Trophoblast cell (in vitro differentiated cells and primary cell): ENCODE measurements around the gene PRICKLE3.
"Not testable (repeated sequence)": the region's sequence is repeated elsewhere in the genome, so short reads cannot be mapped to it uniquely, and the experiment has no call there.

Source experiments
- DNase-seq, 2 donors: peaks; one replicate each; pipeline ENCODE4 v3.0.0-alpha.2; 2016
- H2AFZ ChIP-seq: 2 replicates; pipeline ENCODE4 v1.6.1; 2013; ENCODE audit warnings: low read length, moderate library complexity, mild to moderate bottlenecking; ENCODE audit not compliant: insufficient read depth, poor library complexity
- H2AK5ac ChIP-seq: 2 replicates; pipeline ENCODE4 v1.6.1; 2013; ENCODE audit warnings: mild to moderate bottlenecking, low read length
- H2BK120ac ChIP-seq: 2 replicates; pipeline ENCODE4 v1.6.1; 2013; ENCODE audit warnings: low read length, mild to moderate bottlenecking, moderate library complexity; ENCODE audit not compliant: insufficient read depth, poor library complexity
- H2BK12ac ChIP-seq: 2 replicates; pipeline ENCODE4 v1.6.1; 2013; ENCODE audit warnings: mild to moderate bottlenecking, low read length, moderate library complexity
- H2BK5ac ChIP-seq: 2 replicates; pipeline ENCODE4 v1.6.1; 2013; ENCODE audit warnings: low read length, low read depth, moderate library complexity, mild to moderate bottlenecking; ENCODE audit not compliant: poor library complexity
- H3K14ac ChIP-seq: 2 replicates; pipeline ENCODE4 v1.6.1; 2013; ENCODE audit warnings: mild to moderate bottlenecking, low read length
- H3K18ac ChIP-seq: 2 replicates; pipeline ENCODE4 v1.6.1; 2013; ENCODE audit warnings: mild to moderate bottlenecking, low read length
- H3K23ac ChIP-seq: 2 replicates; pipeline ENCODE4 v1.6.1; 2013; ENCODE audit warnings: low read length
- H3K27ac ChIP-seq: 2 replicates; pipeline ENCODE4 v1.5.1; 2013; ENCODE audit warnings: low read depth, mild to moderate bottlenecking, inconsistent platforms, low read length, moderate library complexity
- H3K27me3 ChIP-seq: 2 replicates; pipeline ENCODE4 v1.6.1; 2013; ENCODE audit warnings: inconsistent platforms, mild to moderate bottlenecking, low read length, moderate library complexity; ENCODE audit not compliant: insufficient read depth
- H3K36me3 ChIP-seq, 2 experiments: 1 replicate in 1 of 2; 2 replicates in 1 of 2; pipeline ENCODE4 v1.6.1; 2013; ENCODE audit warnings: low read length in 2 of 2, mild to moderate bottlenecking in 2 of 2, moderate library complexity in 1 of 2; ENCODE audit not compliant: insufficient read depth in 2 of 2, control insufficient read depth in 1 of 2
- H3K4ac ChIP-seq: 2 replicates; pipeline ENCODE4 v1.6.1; 2013; ENCODE audit warnings: low read depth, mild to moderate bottlenecking, low read length, moderate library complexity
- H3K4me1 ChIP-seq, 2 experiments: 1 replicate in 1 of 2; 2 replicates in 1 of 2; pipeline ENCODE4 v1.6.1; 2013; ENCODE audit warnings: low read length in 2 of 2, mild to moderate bottlenecking in 2 of 2, moderate library complexity in 1 of 2; ENCODE audit not compliant: insufficient read depth in 2 of 2, control insufficient read depth in 1 of 2
- H3K4me2 ChIP-seq: 2 replicates; pipeline ENCODE4 v1.6.1; 2013; ENCODE audit warnings: inconsistent platforms, mild to moderate bottlenecking, low read length, moderate library complexity
- H3K4me3 ChIP-seq: 2 replicates; pipeline ENCODE4 v1.5.1; 2013; ENCODE audit warnings: mild to moderate bottlenecking, low read depth, low read length, inconsistent platforms
- H3K79me1 ChIP-seq: one replicate; pipeline ENCODE4 v1.6.1; 2013; ENCODE audit warnings: low read length
- H3K79me2 ChIP-seq: 2 replicates; pipeline ENCODE4 v1.6.1; 2013; ENCODE audit warnings: low read length, mild to moderate bottlenecking; ENCODE audit not compliant: control insufficient read depth, insufficient read depth, poor library complexity
- H3K9ac ChIP-seq: 2 replicates; pipeline ENCODE4 v1.6.1; 2013; ENCODE audit warnings: mild to moderate bottlenecking, low read length
- H3K9me3 ChIP-seq: 2 replicates; pipeline ENCODE4 v1.6.1; 2013; ENCODE audit warnings: low read depth, mild to moderate bottlenecking, control low read depth, inconsistent platforms, low read length; ENCODE audit not compliant: insufficient read depth
- H4K12ac ChIP-seq: 2 replicates; pipeline ENCODE4 v1.6.1; 2013; ENCODE audit warnings: low read depth, mild to moderate bottlenecking, low read length, moderate library complexity
- H4K8ac ChIP-seq: 2 replicates; pipeline ENCODE4 v1.6.1; 2013; ENCODE audit warnings: low read depth, mild to moderate bottlenecking, low read length, moderate library complexity
- H4K91ac ChIP-seq: one replicate; pipeline ENCODE4 v1.6.1; 2013; ENCODE audit warnings: low read depth, mild to moderate bottlenecking, low read length, moderate library complexity
- WGBS: extraction: QIAGEN DNeasy Blood & Tissue Kit; methylation state at CpG from one replicate; pipeline ENCODE4 v1.1.7; 2013; ENCODE audit warnings: missing lambda C conversion rate; ENCODE audit not compliant: insufficient read length, insufficient coverage; ENCODE audit errors: extremely low coverage; 5-methylcytosine and 5-hydroxymethylcytosine counted together

The PRICKLE3 gene

GRCh38 chrX:49176421-49177326 is 9.5 kb downstream of the PRICKLE3 start:
- Histone ChIP-seq H2AFZ (no peak overlapping the region), H2BK12ac (no peak overlapping the region), H3K79me1 (peaks cover 3% of the 10 kb centered on the region), H3K23ac (no peak overlapping the region), H3K4me1 (peaks cover 3 to 6% of the 10 kb centered on the region in 2 experiments), H3K27ac (no peak overlapping the region), H3K4me3 (no peak overlapping the region), H3K27me3 (peaks cover 4% of the 10 kb centered on the region), H2AK5ac (no peak overlapping the region), H2BK5ac (no peak overlapping the region), H3K79me2 (peaks cover 3% of the 10 kb centered on the region), H2BK120ac (no peak overlapping the region), H3K36me3 (peaks cover 49 to 57% of the 10 kb centered on the region in 2 experiments), H3K4me2 (no peak overlapping the region), H3K9ac (no peak overlapping the region), H3K9me3 (no peaks in the 10 kb centered on the region), H3K14ac (no peak overlapping the region), H4K12ac (peak overlapping the region; percentile 25), H3K4ac (no peak overlapping the region), H4K91ac (no peak overlapping the region), H4K8ac (no peak overlapping the region), H3K18ac (no peak overlapping the region)
- no CpG with 5 or more reads among the region's 27 CpGs for WGBS
- no peak for DNase-seq

GRCh38 chrX:49175435-49176274 is 10.5 kb downstream of the PRICKLE3 start:
- H2AFZ ChIP-seq = no peak overlapping the region

GRCh38 chrX:49174723-49175122 is 11.4 kb downstream of the PRICKLE3 start:
- Histone ChIP-seq H2AFZ (no peak overlapping the region), H3K4ac (no peak overlapping the region), H3K9ac (no peak overlapping the region), H3K79me1 (peaks cover 3% of the 10 kb centered on the region), H2BK120ac (no peak overlapping the region), H3K18ac (no peak overlapping the region), H3K36me3 (peaks cover 42 to 47% of the 10 kb centered on the region in 2 experiments), H3K79me2 (peaks cover 3% of the 10 kb centered on the region), H4K12ac (no peak overlapping the region), H2BK12ac (no peak overlapping the region), H3K4me3 (no peak overlapping the region), H3K9me3 (no peaks in the 10 kb centered on the region), H3K27me3 (peaks cover 4% of the 10 kb centered on the region), H4K8ac (no peak overlapping the region), H3K23ac (no peak overlapping the region), H2BK5ac (no peak overlapping the region), H4K91ac (no peak overlapping the region), H3K4me1 (peaks cover 3 to 6% of the 10 kb centered on the region in 2 experiments), H3K14ac (no peak overlapping the region), H2AK5ac (no peak overlapping the region), H3K4me2 (no peak overlapping the region), H3K27ac (no peak overlapping the region)
- WGBS = no CpG with 5 or more reads among the region's 3 CpGs
- no peak for DNase-seq

More at GRCh38 chrX:49175435-49176274, 10.5 kb downstream of the PRICKLE3 start:
- H3K4me3 ChIP-seq = no peak overlapping the region
- H3K27ac ChIP-seq = no peak overlapping the region
- H3K4me2 ChIP-seq = no peak overlapping the region
- peaks cover 3% of the 10 kb centered on the region for H3K79me2 ChIP-seq
- H4K12ac ChIP-seq = no peak overlapping the region
- no peak overlapping the region for H3K18ac ChIP-seq
- no peak overlapping the region for H3K4ac ChIP-seq
- H3K23ac ChIP-seq = no peak overlapping the region
- H4K8ac ChIP-seq = no peak overlapping the region
- H2BK12ac ChIP-seq = no peak overlapping the region
- H4K91ac ChIP-seq = no peak overlapping the region
- DNase-seq = no peak
- H3K4me1 ChIP-seq = peaks cover 3 to 6% of the 10 kb centered on the region in 2 experiments
- H3K14ac ChIP-seq = no peak overlapping the region
- no peak overlapping the region for H2AK5ac ChIP-seq
- no peaks in the 10 kb centered on the region for H3K9me3 ChIP-seq
- no peak overlapping the region for H2BK5ac ChIP-seq
- peaks cover 44 to 55% of the 10 kb centered on the region in 2 experiments for H3K36me3 ChIP-seq
- peaks cover 4% of the 10 kb centered on the region for H3K27me3 ChIP-seq
- H3K9ac ChIP-seq = no peak overlapping the region
- H2BK120ac ChIP-seq = no peak overlapping the region
- H3K79me1 ChIP-seq = peaks cover 3% of the 10 kb centered on the region
- no CpG with 5 or more reads among the region's 43 CpGs for WGBS

- not testable (repeated sequence) for H2BK120ac ChIP-seq, DNase-seq, H3K27ac ChIP-seq, H3K14ac ChIP-seq, H3K4ac ChIP-seq, H2AFZ ChIP-seq, H2AK5ac ChIP-seq, H3K4me2 ChIP-seq, H3K23ac ChIP-seq, H3K27me3 ChIP-seq, H3K4me1 ChIP-seq, H3K9ac ChIP-seq, H3K79me1 ChIP-seq, H3K9me3 ChIP-seq, H3K4me3 ChIP-seq, H4K91ac ChIP-seq, H3K18ac ChIP-seq, H4K12ac ChIP-seq, H2BK5ac ChIP-seq, H4K8ac ChIP-seq, H2BK12ac ChIP-seq, H3K79me2 ChIP-seq
- peaks cover 31 to 35% of the 10 kb centered on the region in 2 experiments for H3K36me3 ChIP-seq
- WGBS = no CpG with 5 or more reads among the region's 8 CpGs
Measured at GRCh38 chrX:49173544-49173943, 12.6 kb downstream of the PRICKLE3 start.
